IMR-90 (cell line): ENCODE measurements around the gene LOXL4. TPM values are rescaled to one million over a fixed set of nuclear protein-coding genes. Genes with fewer than 3 reads are reported as not detected.
A peak's percentile ranks its signal among the peaks of the same experiment; 100 is the strongest.

Experiments
- ATAC-seq: fragments of 200-7000 bp; cut with Tn5 transposase; 2 replicates; pipeline ENCODE4 v1.9.1; 2020; ENCODE audit warnings: low read depth, mild to moderate bottlenecking, moderate library complexity
- BruUV-seq: library from RNA; stranded (reverse); fragments of 400-500 nt; replicated peaks from 2 replicates; lab custom pipeline; 2021; lab: Mats Ljungman, UMichigan
- CTCF ChIA-PET: fragments of 300-600 bp; formaldehyde crosslinking; extraction: SDS; loops from one replicate; lab custom pipeline; 2021; ENCODE audit warnings: antibody characterized with exemption; lab: Yijun Ruan, JAX
- POLR2A ChIA-PET: fragments of 300-600 bp; sonication (Branson Sonifier 250); formaldehyde crosslinking; loops from one replicate; lab custom pipeline; 2022; ENCODE audit warnings: antibody characterized with exemption; ENCODE audit not compliant: unreplicated experiment; lab: Charles Lee
- DNase-seq: peaks from one replicate; pipeline ENCODE4 v3.0.0; 2013
- H2AFZ ChIP-seq: replicated peaks from 2 replicates; pipeline ENCODE3; 2013; ENCODE audit warnings: low read length, mild to moderate bottlenecking; ENCODE audit not compliant: poor library complexity
- H2AK5ac ChIP-seq: 2 replicates; pipeline ENCODE4 v1.6.1; 2013; ENCODE audit warnings: low read depth, low read length, inconsistent platforms
- H2AK9ac ChIP-seq: replicated peaks from 2 replicates; pipeline ENCODE3; 2013; ENCODE audit warnings: mild to moderate bottlenecking, low read depth, low read length, moderate library complexity; ENCODE audit not compliant: poor library complexity
- H2BK120ac ChIP-seq: 2 replicates; pipeline ENCODE4 v1.6.1; 2013; ENCODE audit warnings: low read depth, low read length, inconsistent platforms
- H2BK15ac ChIP-seq: 3 replicates; pipeline ENCODE4 v1.6.1; 2013; ENCODE audit warnings: low read depth, low read length, inconsistent platforms
- H2BK20ac ChIP-seq: 2 replicates; pipeline ENCODE4 v1.6.1; 2013; ENCODE audit warnings: low read depth, mild to moderate bottlenecking, inconsistent platforms, low read length, moderate library complexity
- H2BK5ac ChIP-seq: 2 replicates; pipeline ENCODE4 v1.6.1; 2013; ENCODE audit warnings: mild to moderate bottlenecking, low read depth, low read length, inconsistent platforms; ENCODE audit not compliant: poor library complexity, severe bottlenecking
- H3K14ac ChIP-seq: replicated peaks from 2 replicates; pipeline ENCODE4 v1.6.1; 2013; ENCODE audit warnings: low read depth, low read length, inconsistent platforms
- H3K18ac ChIP-seq: 2 replicates; pipeline ENCODE4 v1.6.1; 2013; ENCODE audit warnings: low read depth, low read length, control low read depth
- H3K23ac ChIP-seq: 2 replicates; pipeline ENCODE4 v1.6.1; 2013; ENCODE audit warnings: low read depth, low read length, inconsistent platforms
- H3K27ac ChIP-seq: 2 replicates; pipeline ENCODE4 v1.5.1; 2013; ENCODE audit warnings: mild to moderate bottlenecking, control low read depth, low read length; ENCODE audit not compliant: insufficient read depth
- H3K27me3 ChIP-seq: 2 replicates; pipeline ENCODE4 v1.6.1; 2013; ENCODE audit warnings: low read length; ENCODE audit not compliant: control insufficient read depth, insufficient read depth
- H3K36me3 ChIP-seq: 2 replicates; pipeline ENCODE4 v1.6.1; 2013; ENCODE audit warnings: low read length, mixed read lengths; ENCODE audit not compliant: control insufficient read depth, insufficient read depth
- H3K4ac ChIP-seq: 2 replicates; pipeline ENCODE4 v1.6.1; 2013; ENCODE audit warnings: low read depth, low read length, inconsistent platforms
- H3K4me1 ChIP-seq: 2 replicates; pipeline ENCODE4 v1.6.1; 2013; ENCODE audit warnings: low read length, mixed read lengths; ENCODE audit not compliant: control insufficient read depth, insufficient read depth
- H3K4me2 ChIP-seq: 2 replicates; pipeline ENCODE4 v1.6.1; 2013; ENCODE audit warnings: low read depth, mild to moderate bottlenecking, control low read depth, low read length, moderate library complexity
- H3K4me3 ChIP-seq: 2 replicates; pipeline ENCODE4 v1.5.1; 2013; ENCODE audit warnings: low read depth, mild to moderate bottlenecking, control low read depth, low read length, moderate library complexity; ENCODE audit not compliant: insufficient read depth
- H3K56ac ChIP-seq: 2 replicates; pipeline ENCODE4 v1.6.1; 2013; ENCODE audit warnings: low read length, inconsistent platforms; ENCODE audit not compliant: insufficient read depth; ENCODE audit errors: extremely low read depth
- H3K79me1 ChIP-seq, 2 experiments: 2 replicates each; pipeline ENCODE4 v1.6.1; 2013; ENCODE audit warnings: low read length in 2 of 2, inconsistent platforms in 1 of 2, low read depth in 1 of 2
- H3K9ac ChIP-seq: 2 replicates; pipeline ENCODE4 v1.6.1; 2013; ENCODE audit warnings: low read depth, low read length, control low read depth
- H3K9me1 ChIP-seq: 2 replicates; pipeline ENCODE4 v1.6.1; 2013; ENCODE audit warnings: low read length, inconsistent platforms; ENCODE audit not compliant: insufficient read depth
- H3K9me3 ChIP-seq: 2 replicates; pipeline ENCODE4 v1.6.1; 2013; ENCODE audit warnings: low read length; ENCODE audit not compliant: control insufficient read depth, insufficient read depth
- H4K20me1 ChIP-seq: 2 replicates; pipeline ENCODE4 v1.6.1; 2013; ENCODE audit warnings: low read length, inconsistent platforms; ENCODE audit not compliant: insufficient read depth
- H4K5ac ChIP-seq: 2 replicates; pipeline ENCODE4 v1.6.1; 2013; ENCODE audit warnings: mild to moderate bottlenecking, low read depth, low read length, control low read depth
- H4K8ac ChIP-seq, 2 experiments: 2 replicates each; pipeline ENCODE4 v1.6.1; 2013; ENCODE audit warnings: low read depth in 2 of 2, low read length in 2 of 2, control low read depth in 1 of 2, inconsistent platforms in 1 of 2
- H4K91ac ChIP-seq: 2 replicates; pipeline ENCODE4 v1.6.1; 2013; ENCODE audit warnings: low read depth, low read length, inconsistent platforms; ENCODE audit not compliant: insufficient read depth
- CEBPB ChIP-seq: IDR thresholded peaks from 2 replicates; pipeline ENCODE4 v1.6.1; 2012; ENCODE audit warnings: low read depth, low read length, improper control_type of control experiment
- FOS ChIP-seq: fragments of 150-350 bp; IDR thresholded peaks from 2 replicates; pipeline ENCODE4 v1.6.1; 2016; ENCODE audit warnings: low read depth, low read length
- MAZ ChIP-seq: IDR thresholded peaks from 2 replicates; pipeline ENCODE4 v1.6.1; 2012; ENCODE audit warnings: low read depth, mild to moderate bottlenecking, low read length, improper control_type of control experiment, moderate library complexity, borderline replicate concordance
- NFE2L2 ChIP-seq: fragments of 150-350 bp; IDR thresholded peaks from 2 replicates; pipeline ENCODE4 v1.6.1; 2016; ENCODE audit warnings: low read depth, mild to moderate bottlenecking, low read length
- WGBS, 2 experiments: methylation state at CpG; one replicate each; pipeline versions ENCODE4 v1.1.5 to v1.1.7; 2013; ENCODE audit warnings: missing lambda C conversion rate in 2 of 2; ENCODE audit not compliant: insufficient read length in 1 of 2; ENCODE audit errors: extremely low coverage in 2 of 2; 5-methylcytosine and 5-hydroxymethylcytosine counted together
- dilution Hi-C: fragments of 300-500 bp; cut with HindIII; formaldehyde crosslinking; loops from one replicate; pipeline ENCODE4 v1.14.3; 2018; ENCODE audit warnings: low sequenced_read_pairs; ENCODE audit not compliant: unreplicated experiment
- in situ Hi-C: fragments of 300-500 bp; cut with MboI; formaldehyde crosslinking; loops from 3 replicates; pipeline ENCODE4 v1.14.3; 2019; ENCODE audit warnings: low sequenced_read_pairs, inconsistent platforms, mixed read lengths
- intact Hi-C: fragments of 100-400 bp; cut with micrococcal nuclease; formaldehyde crosslinking; loops from 2 replicates; pipeline ENCODE4 v1.10.0; 2022
- polyA plus RNA-seq, 3 experiments: library from polyadenylated mRNA; depleted of rRNA; stranded (reverse); fragments of >200 nt; gene quantifications; 2 replicates each; pipeline ENCODE4 v1.2.3, GENCODE V29; 2012; ENCODE audit warnings: low replicate concordance in 1 of 3
- total RNA-seq: library from RNA; depleted of rRNA; stranded (reverse); fragments of >200 nt; gene quantifications from 2 replicates; pipeline ENCODE4 v1.2.3, GENCODE V29; 2012

LOXL4 gene
- total and polyA plus RNA-seq, 2 of the 4 experiments (the other 2 are of a cell fraction), result 20.8 to 26.7 TPM

DNA sequence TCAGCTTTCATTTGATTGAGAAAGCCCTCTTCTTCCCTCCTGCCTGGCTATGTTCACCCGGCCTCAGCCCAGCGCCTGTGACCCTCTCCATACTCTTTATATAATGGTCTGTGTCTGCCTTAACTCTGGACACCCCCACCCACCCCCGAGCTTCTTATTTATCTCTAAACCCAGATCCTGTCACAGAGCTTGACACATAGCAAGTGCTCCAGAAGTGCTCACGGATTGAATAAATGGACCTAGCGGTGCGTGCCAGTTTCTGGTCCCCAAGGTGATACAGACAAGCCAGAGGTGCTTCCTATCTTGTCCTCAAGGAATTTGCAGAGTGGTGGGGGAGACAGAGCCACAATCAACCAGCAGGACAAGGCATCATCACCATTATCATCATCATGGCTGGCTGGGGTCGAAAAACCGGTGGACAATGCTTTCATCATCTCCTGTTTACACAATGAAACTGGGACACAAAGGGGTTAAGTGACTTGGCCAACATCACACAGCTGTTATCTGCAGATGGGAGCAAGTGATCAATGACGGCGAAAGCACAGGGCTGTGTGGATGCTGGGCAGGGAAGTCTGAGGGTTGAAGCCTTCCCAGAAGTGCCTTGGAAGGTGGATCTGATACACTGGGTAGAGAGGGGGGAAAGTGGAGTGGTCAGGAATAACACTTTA, 2.2 kb upstream of the LOXL4 start (continued):
- TF ChIP-seq CEBPB, result no peak

DNA sequence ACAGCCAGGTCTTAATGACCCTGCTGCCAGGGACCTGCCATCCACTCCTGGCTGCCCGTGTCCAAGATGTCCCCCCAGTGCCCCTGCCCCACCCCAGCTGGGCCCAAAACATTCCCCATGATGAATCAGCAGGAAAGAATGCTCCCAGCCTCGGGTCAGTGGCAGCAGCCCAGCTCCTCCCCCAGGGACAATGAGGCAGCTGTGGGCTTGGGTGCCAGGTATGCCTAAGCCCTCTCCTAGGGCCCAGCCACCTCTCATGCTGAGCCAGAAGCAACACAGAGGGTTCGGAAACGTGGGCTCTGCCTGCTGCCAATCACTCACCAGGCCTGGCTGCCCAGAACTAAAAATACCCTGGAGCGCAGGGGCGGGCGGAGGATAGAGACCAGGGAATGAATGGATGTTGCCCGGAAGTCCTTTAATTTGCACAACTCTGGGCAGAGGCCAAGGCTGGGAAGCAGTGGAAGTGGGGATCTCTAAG, 1.5 kb upstream of the LOXL4 start:
- H3K9me1 ChIP-seq, result peaks cover 15% of the 10 kb centered on the region
- H3K4me3 ChIP-seq, result no peak overlapping the region
- ChIA-PET CTCF (interaction anchor here (1.0 kb wide), 1 partner anchor 198 kb away, joined by 4 read pairs; no protein-coding TSS in a partner anchor), POLR2A (no interaction called here)
- H2BK20ac ChIP-seq, result peak overlapping the region; percentile 86
- dilution Hi-C loops, result no loop called here
- peak overlapping the region; percentile 93 for H2BK120ac ChIP-seq
- H3K4me2 ChIP-seq, result peak overlapping the region; percentile 41; the same call in 1 of the 2 replicates
- BruUV-seq, result no TSS peak
- H3K4ac ChIP-seq, result peak overlapping the region; percentile 94
- peak overlapping the region; percentile 72 for H4K5ac ChIP-seq
- peak overlapping the region; percentile 98 for H4K91ac ChIP-seq
- peaks cover 22% of the 10 kb centered on the region for H3K4me1 ChIP-seq
- peak; percentile 48; the same call in 1 of the 2 replicates for TF ChIP-seq MAZ
- TF ChIP-seq CEBPB, result no peak
- no peak for TF ChIP-seq NFE2L2
- TF ChIP-seq FOS, result 0 out of 2 replicates have a peak, but pooled peaks have one; percentile 23
- H4K8ac ChIP-seq, result peak overlapping the region; percentile 64 to 89; a peak in 3 of 4 replicates
- peak overlapping the region; percentile 89 for H2AFZ ChIP-seq
- peak overlapping the region; percentile 81 for H3K23ac ChIP-seq
- peaks cover 0 to 5% of the 10 kb centered on the region in 2 experiments; a peak in 1 of 4 replicates for H3K79me1 ChIP-seq
- ATAC-seq (peak; percentile 59), DNase-seq (peak; percentile 73)
- H3K27me3 ChIP-seq, result peaks cover 2% of the 10 kb centered on the region; the same call in 1 of the 2 replicates
- no peak overlapping the region for H3K9ac ChIP-seq
- H2BK5ac ChIP-seq, result peak overlapping the region; percentile 38
- peak overlapping the region; percentile 87; the same call in 2 of the 3 replicates for H2BK15ac ChIP-seq
- intact Hi-C loops, result loop anchor here (2.0 kb wide), 1 partner anchor 39 kb away; no protein-coding TSS in a partner anchor
- no peak overlapping the region for H3K27ac ChIP-seq
- H3K56ac ChIP-seq, result peak overlapping the region; percentile 26; the same call in 1 of the 2 replicates
- peak overlapping the region; percentile 89 for H2AK5ac ChIP-seq
- H2AK9ac ChIP-seq, result peak overlapping the region; percentile 97
- in situ Hi-C loops, result no loop called here
- H3K9me3 ChIP-seq, result no peaks in the 10 kb centered on the region
- WGBS, 2 experiments, result 0% methylated on average over 1 of the region's 8 CpGs; no CpG with 5 or more reads in 1 of the 2 experiments
- H3K14ac ChIP-seq, result peak overlapping the region; percentile 62
- no peaks in the 10 kb centered on the region for H3K36me3 ChIP-seq
- H4K20me1 ChIP-seq, result no peaks in the 10 kb centered on the region
- peak overlapping the region; percentile 61 for H3K18ac ChIP-seq
